ENCODE data around the gene RGPD3.
"Not testable (repeated sequence)": the region's sequence is repeated elsewhere in the genome, so short reads cannot be mapped to it uniquely, and the experiment has no call there.

RGPD3 gene

DNA sequence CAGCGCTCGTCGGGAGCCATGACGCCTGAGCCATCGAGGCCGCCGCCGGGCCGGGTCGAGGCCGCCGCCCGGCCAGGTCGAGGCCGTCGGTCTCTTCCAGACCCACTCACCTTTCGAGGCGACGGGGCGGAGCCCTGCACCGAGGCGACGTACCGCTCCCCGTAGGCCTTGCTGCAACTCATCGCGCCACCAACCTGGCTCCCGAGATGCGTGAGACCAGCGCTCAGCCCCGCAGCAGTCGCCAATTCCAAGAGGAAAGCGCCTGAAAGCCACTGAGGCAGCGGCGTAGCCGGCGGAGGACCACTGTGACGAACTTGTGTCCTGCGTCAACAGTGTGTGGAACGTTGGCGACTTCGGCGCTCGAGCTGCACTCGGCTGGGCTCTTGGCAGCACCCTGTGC is at the start of gene RGPD3:
TSS of gene RGPD3 (minus strand) at position 307 of the 400 bp plus-strand sequence. CDS start at position 182, 125 bp downstream.
- not testable (repeated sequence) for DNase-seq

DNA sequence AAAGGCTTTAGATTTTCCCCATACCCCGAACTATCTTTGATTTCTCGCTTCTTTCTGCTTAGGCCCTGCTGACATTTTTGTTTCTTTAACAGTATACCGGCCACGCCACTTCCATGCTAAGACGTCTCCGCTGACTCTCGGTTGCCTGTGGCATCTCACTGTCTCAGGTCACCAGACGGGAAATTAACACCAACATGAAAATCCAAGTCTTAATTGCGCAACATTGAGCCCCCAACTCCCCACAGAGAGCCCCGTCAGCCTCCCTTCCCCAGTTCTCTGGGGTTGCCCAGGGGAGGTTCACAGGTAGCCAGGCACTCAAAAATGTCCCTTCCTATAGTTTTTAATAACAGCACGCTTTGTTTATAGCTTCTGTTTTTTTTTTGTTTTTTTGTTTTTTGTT is 49.1 kb upstream of the RGPD3 start:
- no peak for DNase-seq

GRCh38 chr2:106516864-106517263 is 48.7 kb upstream of the RGPD3 start:
- no peak for DNase-seq

DNA sequence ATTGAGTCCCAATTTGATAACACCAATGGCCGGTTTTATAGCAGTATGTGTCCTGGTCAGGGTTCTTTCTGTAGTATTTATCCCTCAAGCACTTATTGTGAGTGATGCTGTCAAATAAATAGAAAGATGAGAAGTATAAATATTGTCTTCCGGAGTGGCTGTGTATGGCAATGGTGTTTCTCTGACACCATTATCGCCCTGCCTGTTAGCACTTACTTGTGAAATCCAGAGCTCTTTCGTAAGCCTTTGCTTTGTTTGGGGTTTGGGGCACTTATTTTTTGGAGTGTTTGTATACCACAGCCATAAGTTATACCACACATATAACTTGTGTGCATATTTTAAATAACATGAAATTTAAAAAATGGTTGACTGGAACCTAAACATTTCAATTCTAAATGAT is 48.2 kb upstream of the RGPD3 start:
- no peak for DNase-seq

GRCh38 chr2:106514827-106515226 is 46.6 kb upstream of the RGPD3 start:
- DNase-seq: not testable (repeated sequence)

DNA sequence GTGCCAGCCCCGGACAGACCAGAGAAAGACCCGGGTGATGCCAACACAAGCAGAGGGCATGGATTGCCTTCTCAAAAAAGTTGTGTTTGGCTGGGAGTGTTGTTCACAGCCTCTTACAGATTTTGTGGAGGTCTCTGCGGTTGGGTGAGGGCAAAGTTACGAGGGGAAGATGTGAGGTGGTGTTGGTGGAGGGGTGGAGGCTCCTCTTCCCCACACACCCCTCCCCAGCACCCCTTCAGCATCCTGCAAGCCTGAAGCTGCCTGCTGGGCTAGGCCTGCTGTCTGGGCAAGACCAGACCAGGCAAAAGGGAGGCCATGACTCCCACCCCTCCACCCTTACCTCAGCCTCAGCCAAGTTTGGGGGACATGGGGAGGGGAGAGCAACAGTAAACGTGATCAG is 45.2 kb upstream of the RGPD3 start:
- not testable (repeated sequence) for DNase-seq

- DNase-seq: not testable (repeated sequence)
Measured at GRCh38 chr2:106511934-106512333, 43.7 kb upstream of the RGPD3 start.

GRCh38 chr2:106511476-106511901 is 43.3 kb upstream of the RGPD3 start:
- not testable (repeated sequence) for DNase-seq

DNA sequence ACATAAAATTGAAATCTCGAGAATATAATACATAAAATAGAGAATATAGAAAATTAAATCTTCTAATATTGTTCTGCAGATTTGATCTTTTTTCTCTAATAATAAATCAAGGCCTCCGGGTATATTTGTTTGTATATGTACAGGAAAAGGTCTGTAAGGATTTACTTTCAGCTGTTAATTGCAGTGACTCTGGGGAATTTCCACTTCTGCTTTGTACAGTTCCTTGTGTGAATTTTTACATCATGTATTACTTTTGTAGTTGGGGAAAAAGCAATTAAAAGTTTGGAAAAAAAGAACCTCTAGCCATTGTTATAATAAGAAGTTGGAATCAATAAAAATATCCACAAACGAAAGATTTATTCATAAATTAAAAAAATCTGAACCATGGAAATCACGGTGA is 42.6 kb upstream of the RGPD3 start:
- not testable (repeated sequence) for DNase-seq

DNA sequence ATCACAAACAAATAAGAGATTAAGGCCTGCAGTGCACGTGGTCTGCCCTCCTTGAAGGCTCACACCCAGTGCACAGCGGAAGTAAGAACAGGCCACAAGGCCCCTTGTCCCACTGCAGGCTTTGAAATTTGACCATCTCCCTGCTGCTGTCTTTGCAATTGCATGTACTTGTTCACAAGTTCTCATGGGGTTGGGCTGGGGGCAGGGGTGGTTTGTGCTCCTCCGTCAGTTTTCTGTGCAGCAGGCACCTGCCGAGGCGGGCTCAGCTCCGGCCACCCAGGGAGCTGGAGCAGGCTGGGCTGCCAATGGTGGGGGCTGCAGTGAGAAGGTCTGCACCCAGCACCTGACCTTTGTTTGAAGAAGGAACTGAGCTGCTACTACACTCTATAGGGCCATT is 41.2 kb upstream of the RGPD3 start:
- DNase-seq: not testable (repeated sequence)

GRCh38 chr2:106508660-106509373 is 40.6 kb upstream of the RGPD3 start:
- not testable (repeated sequence) for DNase-seq

- DNase-seq: not testable (repeated sequence)
Measured at GRCh38 chr2:106506002-106506687, 37.9 kb upstream of the RGPD3 start.

DNA sequence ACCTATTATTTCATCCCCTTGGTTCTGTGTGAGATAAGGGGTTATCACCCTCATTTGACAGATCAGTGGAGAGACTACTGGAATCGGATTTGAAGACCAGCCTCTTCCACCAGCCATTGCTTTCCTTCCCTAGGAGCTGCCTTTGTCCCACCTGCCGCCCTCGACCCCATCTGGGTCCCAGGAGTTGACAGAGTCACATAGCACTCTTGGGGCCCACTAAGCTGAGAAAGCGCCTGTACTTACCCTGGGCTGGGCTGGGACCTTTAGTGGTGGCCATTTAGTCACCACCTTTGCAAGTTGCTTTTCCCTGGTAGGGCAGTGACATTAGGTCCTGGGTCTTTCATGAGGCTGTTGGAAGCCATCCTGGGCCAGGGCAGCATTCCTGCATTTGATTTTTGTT is 36.6 kb upstream of the RGPD3 start:
- DNase-seq: not testable (repeated sequence)

- DNase-seq: not testable (repeated sequence)
Measured at GRCh38 chr2:106504192-106504591, 36.0 kb upstream of the RGPD3 start.

GRCh38 chr2:106502351-106502750 is 34.1 kb upstream of the RGPD3 start:
- DNase-seq: not testable (repeated sequence)

DNA sequence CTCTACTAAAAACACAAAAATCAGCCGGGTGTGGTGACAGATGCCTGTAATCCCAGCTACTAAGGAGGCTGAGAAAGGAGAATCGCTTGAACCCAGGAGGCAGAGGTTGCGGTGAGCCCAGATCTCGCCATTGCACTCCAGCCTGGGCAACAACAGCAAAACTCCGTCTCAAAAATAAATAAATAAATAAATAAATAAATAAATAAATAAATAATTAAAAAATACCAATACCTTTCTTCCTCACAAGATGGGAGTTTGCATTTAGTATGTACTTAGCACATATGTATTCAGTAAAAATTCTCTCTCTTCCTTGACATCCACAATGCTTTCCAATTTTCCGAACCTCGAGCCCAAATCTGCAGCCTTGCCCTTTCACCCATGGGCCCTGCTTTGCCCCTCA is 32.1 kb upstream of the RGPD3 start:
- not testable (repeated sequence) for DNase-seq

DNA sequence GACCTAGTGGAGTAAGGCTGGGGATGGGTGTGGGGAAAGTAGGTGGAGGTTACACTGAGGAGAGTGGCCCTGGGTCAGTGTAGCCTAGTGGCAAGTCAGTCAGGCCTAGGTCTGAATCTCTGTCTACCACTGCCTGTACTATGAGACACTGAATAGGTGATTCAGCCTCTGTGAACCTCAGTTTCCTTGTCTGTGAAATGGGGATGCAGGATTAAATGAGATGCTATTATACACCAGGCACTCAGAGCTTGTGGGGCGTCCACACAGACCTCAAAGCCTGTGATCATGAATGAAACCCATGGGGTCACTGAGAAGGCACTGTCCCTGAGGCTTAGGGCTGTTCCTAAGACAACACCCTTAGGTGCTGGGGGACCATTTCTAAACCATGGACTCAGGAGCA is 30.3 kb upstream of the RGPD3 start:
- DNase-seq: not testable (repeated sequence)

DNA sequence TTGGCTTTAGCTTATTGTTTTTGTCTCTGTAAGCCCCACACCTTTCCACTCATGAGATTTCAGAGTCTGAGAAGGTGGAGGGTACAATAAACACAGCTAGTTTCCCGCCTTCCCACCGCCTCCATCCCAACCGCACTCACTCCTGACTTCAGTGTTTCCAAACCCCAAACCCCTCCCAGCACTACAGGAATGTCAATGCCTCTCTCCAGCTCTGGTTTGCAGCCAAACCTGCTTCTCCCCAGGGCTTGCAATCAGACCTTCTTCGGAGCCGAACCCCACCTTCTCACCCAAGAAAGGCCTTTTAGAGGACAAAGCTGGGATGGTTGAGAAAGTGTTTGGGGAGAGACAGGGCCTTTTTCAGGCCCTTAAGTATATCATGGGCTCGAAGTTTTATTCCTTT is 24.7 kb upstream of the RGPD3 start:
- DNase-seq: not testable (repeated sequence)

GRCh38 chr2:106492399-106492798 is 24.2 kb upstream of the RGPD3 start:
- not testable (repeated sequence) for DNase-seq

GRCh38 chr2:106489701-106490100 is 21.5 kb upstream of the RGPD3 start:
- DNase-seq: not testable (repeated sequence)

DNA sequence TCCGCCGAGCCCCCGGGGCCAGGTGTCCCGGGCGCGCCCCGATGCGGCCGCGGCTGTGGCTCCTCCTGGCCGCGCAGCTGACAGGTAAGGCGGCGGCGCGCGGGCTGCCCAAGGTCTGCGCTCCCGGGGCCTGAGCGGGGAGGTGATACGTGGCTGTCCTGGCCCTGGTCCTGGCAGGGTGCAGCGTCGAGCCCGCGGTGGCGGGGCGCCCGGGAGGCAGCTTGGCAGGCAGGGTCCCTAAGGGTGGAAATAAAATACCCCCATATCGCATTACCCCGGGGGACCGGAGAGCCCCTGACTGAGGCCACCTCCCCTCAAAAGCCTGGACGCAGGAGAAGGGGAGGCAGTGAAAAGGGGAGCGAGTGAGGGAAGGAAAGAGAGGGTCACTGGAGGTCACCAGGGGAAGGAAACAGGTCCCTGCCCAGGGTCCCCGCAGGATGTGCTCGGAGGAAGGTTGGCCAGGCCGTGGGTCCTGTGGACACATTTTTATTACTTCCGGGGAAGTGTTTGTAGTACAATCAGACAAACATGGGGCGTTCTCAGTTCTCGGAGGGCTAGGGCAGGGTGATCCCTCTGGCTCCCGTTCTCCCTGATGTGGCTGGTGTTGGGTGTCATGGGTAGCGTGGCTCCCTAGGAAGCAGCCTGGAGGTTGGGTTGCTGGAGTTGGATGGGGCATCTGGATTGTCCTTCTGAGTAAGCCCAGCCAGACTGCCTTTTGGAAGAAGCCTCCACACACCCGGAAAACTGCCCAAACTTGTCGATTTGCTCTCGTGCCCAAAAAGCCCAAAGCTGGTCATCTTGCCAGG is 19.4 kb upstream of the RGPD3 start:
- DNase-seq: not testable (repeated sequence)

DNA sequence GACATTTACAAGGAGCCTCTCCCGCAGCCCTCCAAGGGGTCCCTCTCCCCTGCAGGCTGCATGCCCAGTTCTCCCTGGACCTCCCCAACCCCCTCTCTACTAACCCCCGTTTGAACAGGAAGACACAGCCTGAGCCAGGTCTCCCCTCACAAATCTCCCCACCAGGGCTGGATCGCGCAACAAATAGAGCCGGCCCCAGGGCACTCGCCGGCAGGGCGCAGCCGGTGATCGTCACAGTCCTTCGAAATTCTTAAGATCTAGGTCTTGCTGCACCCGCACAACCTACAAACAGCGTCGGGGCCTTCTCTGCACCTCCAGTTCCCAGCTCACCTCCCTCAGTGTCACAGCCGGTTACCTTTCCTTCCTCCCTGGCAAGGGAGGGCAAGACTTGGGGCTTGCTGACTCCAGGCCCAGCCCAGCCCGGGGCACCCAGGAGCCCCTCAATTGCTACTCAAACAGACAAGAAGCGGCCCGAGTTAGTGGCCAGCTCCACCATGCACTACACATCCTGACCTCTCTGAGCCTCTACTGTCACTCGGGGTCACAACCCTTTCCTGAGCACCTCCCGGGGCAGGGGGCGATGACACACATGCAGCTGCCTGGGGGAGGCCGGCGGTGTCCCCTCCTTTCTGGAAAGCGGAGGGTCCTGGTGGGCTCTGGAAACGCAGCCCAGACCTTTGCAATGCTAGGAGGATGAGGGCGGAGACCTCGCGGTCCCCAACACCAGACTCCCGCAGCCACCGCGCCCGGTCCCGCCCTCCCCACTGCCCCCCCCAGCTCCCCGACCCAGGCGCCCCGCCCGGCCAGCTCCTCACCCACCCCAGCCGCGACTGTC is 18.6 kb upstream of the RGPD3 start, which contains the start of gene CD8B2:
TSS of gene CD8B2 (plus strand) at position 814 of the 835 bp plus-strand sequence. CDS start 63 bp downstream, outside the sequence.
- DNase-seq: not testable (repeated sequence)

Data from NCI-H1092 treated with DMSO at 0.1 percent for 48 hours (cell line).